Hepatocyte (in vitro differentiated cells): ENCODE measurements around the gene CTR9.

ENCODE experiments used
- CTCF ChIP-seq: fragments of 200-600 bp; sonication (generic); IDR thresholded peaks from 2 replicates; pipeline ENCODE4 v1.5.1; 2016; ENCODE audit warnings: antibody characterized with exemption, mild to moderate bottlenecking; ENCODE audit not compliant: poor library complexity
- EZH2 ChIP-seq: fragments of 200-600 bp; sonication (generic); IDR thresholded peaks from 2 replicates; pipeline ENCODE4 v1.6.1; 2016; ENCODE audit warnings: antibody characterized with exemption, mild to moderate bottlenecking, borderline replicate concordance

DNA sequence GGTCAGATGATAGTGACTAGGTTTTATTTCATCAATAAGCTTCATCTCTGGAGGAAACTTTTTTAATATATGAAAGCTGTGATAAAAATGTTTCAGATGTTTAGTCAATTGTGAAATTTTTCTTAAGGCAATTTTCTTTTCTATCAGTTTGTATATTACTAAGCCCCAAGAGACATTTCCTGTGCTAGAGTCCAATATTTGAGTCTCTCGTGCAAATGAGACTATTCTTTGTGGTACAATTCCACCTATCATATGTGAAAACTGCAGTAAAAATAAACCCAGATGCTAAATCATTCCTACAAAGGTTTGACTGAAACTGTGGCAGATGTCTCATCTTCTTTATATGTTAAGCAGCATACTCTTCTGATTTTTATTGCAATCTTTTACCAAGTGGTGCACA is 28.0 kb downstream of the CTR9 start:
- TF ChIP-seq CTCF (no peak), EZH2 (no peak)
